Muscle of arm (tissue), 12 donors: ENCODE data around the gene GYS1. TPM values are rescaled to one million over a fixed set of nuclear protein-coding genes. Genes with fewer than 3 reads are reported as not detected.
A peak's percentile ranks its signal among the peaks of the same experiment; 100 is the strongest.

Source experiments
- DNase-seq: peaks from one replicate; pipeline ENCODE4 v3.0.0-alpha.2; 2013
- polyA plus RNA-seq, 12 donors: library from polyadenylated mRNA; unstranded; fragments of 120-200 nt; gene quantifications; one replicate each; pipeline ENCODE4 v1.2.1, GENCODE V29; 2013; ENCODE audit not compliant: insufficient read length in 12 of 12

GYS1 gene
- polyA plus RNA-seq, 12 donors, result 51.4 to 109 (median 87.1) TPM; not detected in 1

- peak; percentile 97 for DNase-seq
Observed at GRCh38 chr19:48965040-48965805, 27.9 kb downstream of the GYS1 start, which contains the start of gene FTL. FTL (plus strand) TSS chr19:48965309; CDS start chr19:48965508, 199 bp downstream.

GRCh38 chr19:48964205-48965039 is 28.7 kb downstream of the GYS1 start:
- no peak for DNase-seq

DNA sequence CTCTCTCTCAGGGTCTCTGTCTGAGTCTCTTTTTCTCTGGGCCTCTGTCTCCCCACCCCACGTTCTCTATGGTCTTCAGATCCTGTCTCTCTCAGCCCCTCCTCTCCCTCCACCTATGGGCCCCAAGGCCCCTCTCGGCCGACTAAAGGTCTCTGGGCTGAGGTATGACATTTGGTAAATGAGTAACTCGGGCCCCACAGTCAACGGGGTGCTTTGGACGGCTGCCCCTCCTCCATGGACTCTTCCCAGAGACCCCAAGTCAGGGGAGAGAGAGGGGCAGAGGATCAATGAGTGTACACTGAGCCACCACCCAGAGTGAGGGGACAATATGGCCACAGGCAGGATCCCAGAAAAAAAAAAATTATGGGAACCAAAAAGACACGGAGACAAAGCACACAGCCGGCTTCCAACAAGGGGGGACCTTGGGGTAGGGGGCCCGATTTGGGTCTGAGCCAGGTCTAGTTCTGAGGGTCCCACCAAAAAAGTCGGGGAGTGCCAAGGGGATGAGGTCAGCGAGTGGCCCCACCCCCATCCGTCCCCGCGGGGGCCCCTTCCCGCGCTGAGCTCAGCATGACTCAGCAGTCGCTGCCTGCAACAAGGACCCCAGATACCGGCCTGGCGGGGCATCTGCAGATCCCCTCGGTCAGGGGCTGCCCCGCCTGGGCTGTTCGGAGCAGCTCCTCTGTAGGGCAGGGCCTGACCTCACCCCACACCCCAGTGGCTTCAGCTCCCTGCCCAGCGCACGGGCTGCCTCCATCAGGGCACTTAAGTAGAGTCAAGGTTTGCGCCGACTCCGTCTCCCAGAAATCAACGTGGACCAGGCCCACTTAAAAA is 29.5 kb downstream of the GYS1 start:
- DNase-seq, result peak; percentile 78

DNA sequence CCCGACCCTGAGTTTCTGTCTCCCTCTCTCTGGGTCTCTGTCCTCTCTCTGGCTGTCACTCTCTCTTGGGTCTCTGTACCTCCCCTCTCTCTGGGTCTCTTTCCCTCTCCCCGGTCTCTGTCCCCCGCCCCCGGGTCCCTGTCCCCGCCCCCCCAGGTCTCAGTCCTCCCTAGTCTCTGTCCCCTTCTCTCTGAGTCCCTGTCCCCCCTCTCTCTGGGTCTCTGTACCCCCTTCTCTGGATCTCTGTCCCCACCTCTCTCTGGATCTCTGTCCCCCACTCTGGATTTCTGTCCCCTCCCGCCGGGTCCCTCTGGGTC is 30.3 kb downstream of the GYS1 start:
- DNase-seq, result no peak

DNA sequence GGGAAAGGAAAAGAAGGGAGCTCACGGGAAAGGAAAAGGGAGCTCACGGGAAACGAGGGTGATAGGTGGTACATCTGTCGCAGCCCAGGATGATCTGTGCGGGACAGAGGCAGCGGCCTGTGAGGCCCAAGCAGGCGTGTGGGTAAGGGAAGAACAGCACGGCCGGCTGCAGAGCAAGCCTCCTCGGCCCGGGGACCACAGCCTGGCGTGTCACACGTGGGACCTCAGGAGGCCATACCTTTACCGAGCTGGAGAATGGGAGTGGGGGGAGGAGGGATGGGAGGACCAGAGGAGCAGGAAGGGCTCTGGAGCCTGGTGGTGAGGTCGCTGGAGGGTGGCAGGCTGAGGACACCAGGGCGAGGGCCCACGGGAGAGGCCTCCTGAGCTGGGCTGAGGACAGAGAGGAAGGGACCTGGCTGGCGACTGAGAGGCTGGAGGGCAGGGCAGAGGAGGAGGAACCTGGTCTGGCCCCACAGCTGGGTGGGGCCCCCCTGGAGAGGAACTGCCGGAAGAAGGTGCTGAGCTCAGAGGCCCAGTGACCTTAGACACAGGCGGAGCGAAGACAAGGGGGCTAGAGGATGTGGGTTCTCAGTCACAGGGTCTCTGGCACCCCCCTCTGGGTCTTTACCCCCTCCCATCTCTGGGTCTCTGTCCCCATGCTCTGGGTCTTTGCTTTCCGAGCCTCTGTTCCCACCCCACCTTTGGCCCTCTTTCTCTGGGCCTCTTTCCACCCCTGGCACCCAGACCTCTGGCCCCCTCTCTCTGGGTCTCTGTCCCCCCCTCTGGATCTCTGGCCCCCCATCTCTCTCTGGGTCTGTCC is 30.9 kb downstream of the GYS1 start:
- no peak for DNase-seq

DNA sequence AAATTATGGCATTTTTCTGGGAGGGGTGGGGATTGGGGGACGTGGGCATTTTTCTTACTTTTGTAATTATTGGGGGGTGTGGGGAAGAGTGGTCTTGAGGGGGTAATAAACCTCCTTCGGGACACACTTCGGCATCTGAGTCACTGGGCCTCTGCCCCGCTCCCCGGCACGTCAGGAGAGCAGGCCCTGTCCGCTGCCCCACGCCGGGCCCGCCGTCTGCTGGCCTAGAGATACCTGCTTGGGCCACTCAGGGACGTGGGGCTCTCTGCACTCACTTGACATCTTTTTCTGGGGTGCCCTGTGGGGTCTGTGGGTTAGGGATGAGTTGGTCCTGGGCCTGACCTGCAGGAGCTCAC is 31.5 kb downstream of the GYS1 start:
- no peak for DNase-seq

DNA sequence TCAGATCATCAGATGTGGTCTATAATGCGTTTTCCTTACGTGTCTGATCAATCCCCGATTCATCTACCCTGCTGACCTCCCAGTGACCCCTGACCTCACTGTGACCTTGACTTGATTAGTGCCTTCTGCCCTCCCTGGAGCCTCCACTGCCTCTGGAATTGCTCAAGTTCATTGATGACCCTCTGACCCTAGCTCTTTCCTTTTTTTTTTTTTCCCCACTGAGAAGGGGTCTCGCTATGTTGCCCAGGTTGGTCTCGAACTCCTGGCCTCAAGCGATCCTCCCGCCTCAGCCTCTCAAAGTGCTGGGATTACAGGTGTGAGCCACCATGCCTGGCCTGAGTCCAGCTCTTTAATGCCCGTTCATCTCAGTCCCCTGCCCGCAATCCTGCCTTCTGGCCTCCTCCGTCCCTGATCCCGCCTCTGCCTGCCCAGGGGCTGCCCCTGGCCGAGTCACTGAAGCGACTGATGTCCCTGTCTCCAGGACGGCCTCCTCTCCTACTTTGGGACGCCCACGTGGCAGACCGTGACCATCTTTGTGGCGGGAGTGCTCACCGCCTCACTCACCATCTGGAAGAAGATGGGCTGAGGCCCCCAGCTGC is 32.0 kb downstream of the GYS1 start:
- no peak for DNase-seq

DNA sequence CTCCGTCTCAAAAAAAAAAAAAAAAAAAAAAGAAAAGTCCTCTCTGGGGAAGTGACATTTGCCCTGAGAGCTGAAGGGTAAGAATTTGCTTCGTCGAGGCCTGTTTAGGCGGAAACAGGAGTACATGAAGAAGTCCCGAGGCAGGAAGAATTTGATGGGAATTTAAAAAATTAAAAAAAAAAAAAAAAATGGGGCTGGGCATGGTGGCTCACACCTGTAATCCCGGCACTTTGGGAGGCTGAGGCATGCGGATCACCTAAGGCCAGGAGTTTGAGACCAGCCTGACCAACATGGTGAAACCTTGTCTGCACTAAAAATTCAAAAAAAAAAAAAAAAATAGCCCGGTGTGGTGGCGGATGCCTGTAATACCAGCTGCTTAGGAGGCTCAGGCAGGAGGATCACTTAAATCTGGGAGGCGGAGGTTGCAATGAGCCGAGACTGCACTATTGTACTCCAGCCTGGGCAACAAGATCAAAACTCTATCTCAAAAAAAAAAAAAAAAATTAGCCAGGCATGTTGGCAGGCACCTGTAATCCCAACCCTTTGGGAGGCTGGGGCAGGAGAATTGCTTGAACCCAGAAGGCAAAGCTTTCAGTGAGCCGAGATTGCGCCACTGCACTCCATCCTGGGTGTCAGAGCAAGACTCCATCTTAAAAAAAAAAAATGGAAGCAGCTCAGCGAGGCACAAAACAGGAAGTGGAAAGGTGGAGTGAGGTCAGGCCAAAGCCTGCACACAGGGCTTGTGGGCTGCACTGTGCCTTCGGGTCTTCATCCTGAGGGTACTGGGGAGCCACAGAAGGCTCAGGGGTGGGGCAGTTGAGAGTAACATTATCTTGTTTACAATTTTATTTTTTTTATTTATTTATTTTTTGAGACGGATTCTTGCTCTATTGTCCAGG is 33.5 kb downstream of the GYS1 start:
- DNase-seq, result no peak

- DNase-seq, result no peak
Observed at GRCh38 chr19:48958006-48958405, 35.1 kb downstream of the GYS1 start.

DNA sequence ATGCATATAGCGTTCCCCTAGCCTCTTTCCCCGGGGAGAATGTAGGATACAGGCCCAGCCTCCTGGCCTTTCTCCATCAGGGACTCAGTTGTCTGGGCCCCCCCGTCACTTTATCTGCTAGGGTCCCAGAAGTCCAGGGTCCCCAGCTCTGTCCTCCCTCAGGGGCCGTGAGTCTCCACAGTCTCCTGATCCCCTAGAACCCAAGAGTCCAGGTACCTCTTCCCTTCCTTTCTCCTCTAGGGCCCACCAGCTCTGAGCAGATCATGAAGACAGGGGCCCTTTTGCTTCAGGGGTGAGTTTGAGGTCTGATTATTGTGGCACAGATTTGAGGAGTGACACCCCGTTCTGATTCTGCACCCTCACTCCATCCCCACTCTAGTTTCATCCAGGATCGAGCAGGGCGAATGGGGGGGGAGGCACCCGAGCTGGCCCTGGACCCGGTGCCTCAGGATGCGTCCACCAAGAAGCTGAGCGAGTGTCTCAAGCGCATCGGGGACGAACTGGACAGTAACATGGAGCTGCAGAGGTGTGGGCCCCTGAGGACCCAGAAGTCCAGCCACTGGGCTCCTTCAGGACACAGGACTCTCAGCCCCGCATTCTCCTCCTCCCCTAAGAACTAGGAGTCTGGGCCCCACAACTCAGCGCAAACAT is 37.7 kb downstream of the GYS1 start:
- no peak for DNase-seq

DNA sequence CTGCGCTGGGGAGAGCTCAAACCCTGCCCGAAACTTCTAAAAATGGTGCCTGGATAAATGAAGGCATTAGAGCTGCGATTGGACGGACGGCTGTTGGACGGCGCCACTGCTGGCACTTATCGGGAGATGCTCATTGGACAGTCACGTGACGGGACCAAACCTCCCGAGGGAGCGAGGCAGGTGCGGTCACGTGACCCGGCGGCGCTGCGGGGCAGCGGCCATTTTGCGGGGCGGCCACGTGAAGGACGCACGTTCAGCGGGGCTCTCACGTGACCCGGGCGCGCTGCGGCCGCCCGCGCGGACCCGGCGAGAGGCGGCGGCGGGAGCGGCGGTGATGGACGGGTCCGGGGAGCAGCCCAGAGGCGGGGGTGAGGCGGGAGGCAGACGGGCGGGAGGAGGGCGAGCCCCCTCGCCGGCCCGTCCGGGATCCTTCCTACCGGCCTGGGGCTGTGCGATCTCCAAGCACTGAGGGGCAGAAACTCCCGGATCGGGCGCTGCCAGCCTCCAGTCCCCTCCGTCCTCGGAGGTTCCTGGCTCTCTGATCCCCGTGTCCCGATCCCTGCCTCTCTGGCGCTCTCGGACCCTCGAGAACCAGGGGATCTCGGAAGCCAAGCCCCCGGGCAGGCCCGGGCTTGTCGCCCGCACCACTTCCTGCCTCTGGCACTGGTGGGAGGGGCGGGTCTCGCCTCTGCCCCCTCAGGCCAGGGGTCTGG is 38.4 kb downstream of the GYS1 start, which contains the start of gene BAX:
BAX (plus strand) TSS at position 281 of the 713 bp plus-strand sequence; CDS start at position 335, 54 bp downstream.
- peak; percentile 97 for DNase-seq

DNA sequence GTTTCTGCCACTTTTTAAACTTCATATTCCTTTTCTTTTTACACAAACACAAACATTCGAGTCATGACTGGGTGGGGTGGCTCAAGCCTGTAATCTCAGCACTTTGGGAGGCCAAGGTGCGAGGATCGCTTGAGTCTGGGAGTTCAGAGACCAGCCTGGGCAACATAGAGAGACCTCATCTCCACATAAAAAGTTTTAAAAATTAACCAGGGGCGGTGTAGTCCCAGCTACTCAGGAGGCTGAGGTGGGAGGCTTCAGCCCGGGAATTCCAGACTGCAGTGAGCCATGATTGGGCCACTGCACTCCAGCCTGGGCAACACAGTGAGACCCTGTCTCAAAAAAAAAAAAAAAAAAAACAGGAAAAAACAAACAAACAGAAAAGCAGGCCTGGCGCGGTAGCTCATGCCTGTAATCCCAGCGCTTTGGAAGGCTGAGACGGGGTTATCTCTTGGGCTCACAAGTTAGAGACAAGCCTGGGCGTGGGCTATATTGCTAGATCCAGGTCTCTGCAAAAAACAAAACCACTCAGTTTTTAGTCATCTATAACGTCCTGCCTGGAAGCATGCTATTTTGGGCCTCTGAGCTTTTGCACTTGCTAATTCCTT is 39.0 kb downstream of the GYS1 start:
- no peak for DNase-seq

- DNase-seq, result no peak
Observed at GRCh38 chr19:48953141-48953540, 40.0 kb downstream of the GYS1 start.

DNA sequence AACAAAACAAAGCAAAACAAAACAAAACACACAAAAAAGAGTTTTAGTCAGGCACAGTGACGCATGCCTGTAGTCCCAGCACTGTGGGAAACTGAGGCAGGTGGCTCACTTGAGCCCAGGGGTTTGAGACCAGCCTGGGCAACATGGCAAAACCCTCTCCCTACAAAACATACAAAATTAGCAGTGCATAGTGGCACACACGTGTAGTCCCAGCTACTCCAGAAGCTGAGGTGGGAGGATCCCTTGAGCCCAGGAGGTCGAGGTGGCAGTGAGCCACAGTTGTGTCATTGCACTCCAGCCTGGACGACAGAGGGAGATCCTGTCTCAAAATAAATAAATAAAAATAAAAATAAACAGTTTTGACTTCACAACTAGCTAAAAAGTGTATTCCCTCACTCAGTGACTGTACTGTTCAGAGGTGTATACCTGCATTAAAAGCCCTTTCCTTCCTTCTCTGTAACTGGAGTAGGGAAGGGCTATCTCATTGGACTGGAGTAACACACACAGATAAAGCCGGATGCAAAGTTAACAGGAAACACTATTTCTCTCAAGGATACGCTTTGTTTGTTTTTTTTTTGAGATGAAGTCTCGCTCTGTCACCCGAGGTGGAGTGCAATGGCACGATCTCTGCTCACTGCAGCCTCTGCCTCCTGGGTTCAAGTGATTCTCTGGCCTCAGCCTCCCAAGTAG is 42.1 kb downstream of the GYS1 start:
- no peak for DNase-seq

DNA sequence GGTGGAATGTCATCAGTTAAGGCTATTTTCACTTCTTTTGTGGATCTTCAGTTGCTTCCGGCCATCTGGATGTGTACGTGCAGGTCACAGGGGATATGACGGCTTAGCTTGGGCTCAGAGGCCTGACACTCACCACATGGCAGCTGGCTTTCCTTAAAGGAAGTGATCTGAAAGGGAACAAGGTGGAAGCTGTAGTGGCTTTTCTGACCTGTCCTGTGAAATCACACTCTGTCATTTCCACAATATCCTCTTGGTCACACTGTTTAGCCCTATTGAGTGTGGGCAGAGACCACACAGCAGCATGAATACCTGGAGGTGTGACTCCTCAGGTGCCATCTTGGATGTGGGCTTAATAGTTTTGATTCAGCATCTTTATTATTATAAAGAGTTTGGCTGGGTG is 43.0 kb downstream of the GYS1 start:
- no peak for DNase-seq

DNA sequence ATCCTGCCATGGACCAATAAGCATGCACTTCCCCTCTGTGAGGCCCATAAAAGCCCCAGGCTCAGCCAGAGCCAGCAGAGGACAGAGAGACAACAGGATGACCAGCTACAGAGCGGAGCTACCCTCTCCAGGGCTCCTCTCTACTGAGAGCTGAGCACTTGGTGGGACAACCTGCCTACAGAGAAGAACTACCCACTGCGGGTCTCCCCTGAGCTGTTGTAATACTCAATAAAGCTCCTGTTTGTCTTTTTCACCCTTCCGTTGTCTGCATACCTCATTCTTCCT is 45.9 kb downstream of the GYS1 start:
- no peak for DNase-seq

DNA sequence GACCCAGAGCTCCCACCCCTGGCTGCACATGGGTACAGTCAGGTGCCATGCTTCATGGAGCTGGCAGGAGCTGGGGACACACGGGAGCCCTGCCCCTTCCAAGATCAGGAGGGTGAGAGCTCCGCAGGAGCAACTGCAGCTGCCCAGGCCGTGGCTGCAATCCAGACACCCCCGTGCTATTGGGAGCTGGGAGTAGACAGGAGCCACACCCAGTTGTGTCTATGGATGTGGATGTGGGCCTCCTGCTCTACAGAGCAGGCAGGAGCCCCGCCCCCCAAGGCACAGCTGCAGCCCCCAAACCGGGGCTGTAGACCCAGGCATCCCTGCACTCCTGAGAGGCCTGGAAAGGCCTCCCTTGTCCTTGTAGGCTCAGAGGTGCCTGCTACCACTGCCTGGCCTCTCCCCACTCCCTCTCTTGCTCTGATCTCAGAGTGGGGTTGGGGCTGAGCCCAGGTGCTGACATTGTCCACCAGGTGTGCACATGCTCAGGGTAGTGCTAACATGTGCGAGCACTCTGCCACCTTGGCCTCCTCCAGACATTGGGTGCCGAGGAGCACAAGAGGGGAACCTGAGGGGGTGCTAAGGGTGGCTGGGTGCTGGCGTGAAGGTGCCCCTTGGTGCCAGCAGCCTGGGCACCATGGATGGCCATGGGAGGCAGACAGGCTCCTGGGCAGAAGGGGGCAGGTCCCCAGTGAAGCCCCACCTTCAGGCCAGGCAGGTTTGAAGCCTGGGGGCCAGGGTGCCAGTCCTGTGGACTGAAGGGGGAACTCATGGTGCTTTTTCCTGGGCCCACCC is 46.4 kb downstream of the GYS1 start:
- DNase-seq, result no peak
